ENCODE measurements around the gene ZNF48.
A peak's percentile ranks its signal among the peaks of the same experiment; 100 is the strongest.

ZNF48 gene

DNA sequence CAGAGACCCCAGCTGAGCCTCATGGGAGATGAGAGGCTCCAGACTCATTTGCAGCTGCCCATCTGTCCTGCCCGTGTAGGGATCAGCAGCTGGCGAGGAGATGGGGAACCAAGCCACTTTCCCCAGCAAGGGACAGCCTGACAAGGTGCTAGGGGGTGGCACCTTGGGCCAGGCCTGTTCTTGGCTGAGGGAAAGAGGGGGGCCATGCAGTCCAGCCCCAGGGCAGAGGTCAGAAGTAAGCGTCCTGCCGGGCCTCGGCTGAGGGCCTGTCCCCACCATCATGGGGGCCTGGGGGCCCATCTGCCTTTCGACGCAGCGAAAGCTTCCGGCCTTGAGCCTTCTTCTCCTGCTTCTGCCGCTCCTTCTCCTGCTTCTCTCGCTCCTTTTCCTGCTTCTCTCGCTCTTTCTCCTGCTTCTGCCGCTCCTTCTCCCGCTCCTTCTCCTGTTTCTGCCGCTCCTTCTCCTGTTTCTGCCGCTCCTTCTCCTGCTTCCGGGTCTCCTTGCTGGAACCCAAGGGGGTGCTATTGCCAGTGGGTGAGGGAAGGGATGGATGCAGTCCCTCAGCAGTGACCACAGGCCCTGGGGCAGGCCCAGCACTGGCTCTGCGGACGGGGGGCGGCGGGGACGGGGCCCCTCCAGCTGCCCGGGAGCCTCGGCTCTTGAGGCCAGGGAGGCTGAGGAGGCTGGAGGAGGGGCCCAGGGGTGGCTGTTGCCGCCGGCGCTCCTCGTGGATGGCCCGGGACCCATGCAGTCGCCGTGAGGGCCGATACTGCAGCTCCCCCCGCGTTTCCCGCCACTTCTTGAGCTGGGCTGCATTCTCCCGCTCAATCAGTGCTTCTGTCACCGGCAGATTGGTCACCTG, 37.3 kb upstream of the ZNF48 start:
- Histone ChIP-seq H3K27me3 (ENCODE audit: insufficient read depth, low read length) (no peaks in the 10 kb centered on the region), H3K79me2 (ENCODE audit: insufficient read depth, low read length) (peaks cover 10% of the 10 kb centered on the region; the same call in 1 of the 2 replicates), H3K4me1 (ENCODE audit: insufficient read depth, low read length, severe bottlenecking) (peaks cover 34% of the 10 kb centered on the region), H2AFZ (ENCODE audit: low read length) (no peak overlapping the region), H3K4me3 (ENCODE audit: low read depth, low read length, poor library complexity, severe bottlenecking) (no peak overlapping the region), H3K27ac (ENCODE audit: low read depth, low read length, poor library complexity, severe bottlenecking) (peak overlapping the region; percentile 71), H3K9me2 (ENCODE audit: low read depth, low read length) (no peaks in the 10 kb centered on the region), H3K9ac (ENCODE audit: low read length) (no peak overlapping the region), H3K36me3 (ENCODE audit: insufficient read depth, low read length) (peaks cover 68% of the 10 kb centered on the region), H3K9me3 (ENCODE audit: low read length) (no peaks in the 10 kb centered on the region), H4K20me1 (ENCODE audit: insufficient read depth, low read length) (no peaks in the 10 kb centered on the region), H3K4me2 (ENCODE audit: low read length) (no peak overlapping the region), H3F3A (ENCODE audit: insufficient read depth, low read length) (no peaks in the 10 kb centered on the region)
- TF ChIP-seq, protein P1, sequence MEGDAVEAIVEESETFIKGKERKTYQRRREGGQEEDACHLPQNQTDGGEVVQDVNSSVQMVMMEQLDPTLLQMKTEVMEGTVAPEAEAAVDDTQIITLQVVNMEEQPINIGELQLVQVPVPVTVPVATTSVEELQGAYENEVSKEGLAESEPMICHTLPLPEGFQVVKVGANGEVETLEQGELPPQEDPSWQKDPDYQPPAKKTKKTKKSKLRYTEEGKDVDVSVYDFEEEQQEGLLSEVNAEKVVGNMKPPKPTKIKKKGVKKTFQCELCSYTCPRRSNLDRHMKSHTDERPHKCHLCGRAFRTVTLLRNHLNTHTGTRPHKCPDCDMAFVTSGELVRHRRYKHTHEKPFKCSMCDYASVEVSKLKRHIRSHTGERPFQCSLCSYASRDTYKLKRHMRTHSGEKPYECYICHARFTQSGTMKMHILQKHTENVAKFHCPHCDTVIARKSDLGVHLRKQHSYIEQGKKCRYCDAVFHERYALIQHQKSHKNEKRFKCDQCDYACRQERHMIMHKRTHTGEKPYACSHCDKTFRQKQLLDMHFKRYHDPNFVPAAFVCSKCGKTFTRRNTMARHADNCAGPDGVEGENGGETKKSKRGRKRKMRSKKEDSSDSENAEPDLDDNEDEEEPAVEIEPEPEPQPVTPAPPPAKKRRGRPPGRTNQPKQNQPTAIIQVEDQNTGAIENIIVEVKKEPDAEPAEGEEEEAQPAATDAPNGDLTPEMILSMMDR (IDR thresholded peaks at IDR 0.05; ENCODE audit: low read length): no peak
- no peak for TF ChIP-seq EZH2 (IDR thresholded peaks at IDR 0.05; ENCODE audit: borderline replicate concordance, low read length)

DNA sequence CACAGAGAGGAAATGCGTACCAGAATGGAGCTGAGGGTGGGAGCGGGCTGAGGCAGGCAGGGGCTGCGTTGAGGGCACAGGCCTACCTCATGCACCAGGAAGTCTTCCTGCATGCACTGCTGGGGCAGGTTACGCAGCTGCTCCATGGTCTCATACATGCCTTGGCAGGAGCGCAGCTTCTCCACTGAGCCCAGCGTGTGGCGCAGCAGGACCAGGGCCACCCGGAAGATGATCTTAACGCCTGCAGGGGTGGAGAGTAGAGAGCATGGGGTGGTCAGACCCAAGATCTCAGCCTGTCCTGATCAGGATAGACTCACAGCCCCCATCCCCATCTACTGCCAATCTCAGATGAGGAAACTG, 36.7 kb upstream of the ZNF48 start:
- Histone ChIP-seq H3K27me3 (ENCODE audit: insufficient read depth, low read length) (no peaks in the 10 kb centered on the region), H2AFZ (ENCODE audit: low read length) (no peak overlapping the region), H3F3A (ENCODE audit: insufficient read depth, low read length) (no peaks in the 10 kb centered on the region), H3K9me2 (ENCODE audit: low read depth, low read length) (no peaks in the 10 kb centered on the region), H4K20me1 (ENCODE audit: insufficient read depth, low read length) (no peaks in the 10 kb centered on the region), H3K4me1 (ENCODE audit: insufficient read depth, low read length, severe bottlenecking) (peaks cover 27% of the 10 kb centered on the region), H3K9me3 (ENCODE audit: low read length) (no peaks in the 10 kb centered on the region), H3K79me2 (ENCODE audit: insufficient read depth, low read length) (peaks cover 10% of the 10 kb centered on the region; the same call in 1 of the 2 replicates), H3K27ac (ENCODE audit: low read depth, low read length, poor library complexity, severe bottlenecking) (no peak overlapping the region), H3K4me2 (ENCODE audit: low read length) (no peak overlapping the region), H3K9ac (ENCODE audit: low read length) (no peak overlapping the region), H3K4me3 (ENCODE audit: low read depth, low read length, poor library complexity, severe bottlenecking) (no peak overlapping the region), H3K36me3 (ENCODE audit: insufficient read depth, low read length) (peaks cover 67% of the 10 kb centered on the region)
- TF ChIP-seq, protein P1 (IDR thresholded peaks at IDR 0.05; ENCODE audit: low read length): no peak
- TF ChIP-seq EZH2 (IDR thresholded peaks at IDR 0.05; ENCODE audit: borderline replicate concordance, low read length): no peak

DNA sequence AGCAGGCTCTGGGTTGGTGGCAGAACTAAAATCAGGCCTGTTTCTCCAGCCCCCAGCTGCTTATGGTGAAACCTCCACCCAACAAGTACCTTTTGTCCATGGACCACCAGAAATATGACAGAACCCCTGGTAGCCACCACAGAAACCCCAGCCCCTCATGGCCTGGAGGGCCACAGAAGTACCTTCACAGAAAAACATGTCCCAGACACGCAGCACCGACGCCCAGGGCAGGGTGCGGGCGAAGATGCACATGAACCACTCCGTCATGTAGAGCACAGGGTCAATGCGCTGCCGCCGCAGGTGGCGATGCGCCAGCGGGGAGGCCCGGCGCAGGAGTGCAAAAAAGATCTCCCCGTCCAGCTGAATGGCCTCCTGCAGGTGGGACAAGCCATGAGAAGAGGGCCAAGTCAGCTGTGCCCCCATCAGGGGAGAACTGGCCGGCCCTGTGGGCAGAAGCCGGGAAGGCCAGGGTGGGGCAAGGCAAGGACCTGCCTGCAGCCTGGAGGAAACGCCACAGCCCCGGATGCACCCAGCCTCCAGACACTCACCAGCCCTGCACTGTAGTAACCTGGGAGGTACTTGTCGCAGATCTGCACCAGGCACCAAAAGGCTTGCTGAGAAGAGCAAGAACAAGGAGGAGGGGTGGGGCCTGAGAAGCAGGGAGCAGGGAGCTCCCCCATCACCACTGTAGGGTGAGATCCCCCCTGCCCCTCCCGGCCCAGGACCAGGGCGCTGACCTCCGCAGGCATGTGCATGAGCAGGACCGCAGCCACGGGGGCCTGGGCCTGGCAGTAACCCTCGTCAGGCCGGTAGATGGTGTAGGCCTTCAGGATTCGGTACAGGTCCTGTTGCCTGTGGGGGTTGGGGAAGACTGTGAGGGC, 36.0 kb upstream of the ZNF48 start:
- no peak for TF ChIP-seq EZH2 (IDR thresholded peaks at IDR 0.05; ENCODE audit: borderline replicate concordance, low read length)
- TF ChIP-seq, protein P1 (IDR thresholded peaks at IDR 0.05; ENCODE audit: low read length): no peak
- peaks cover 21% of the 10 kb centered on the region for H3K4me1 ChIP-seq (ENCODE audit: insufficient read depth, low read length, severe bottlenecking)
- no peak overlapping the region for H3K4me2 ChIP-seq (ENCODE audit: low read length)
- H3K36me3 ChIP-seq (ENCODE audit: insufficient read depth, low read length): peaks cover 70% of the 10 kb centered on the region
- H3K79me2 ChIP-seq (ENCODE audit: insufficient read depth, low read length): peaks cover 5% of the 10 kb centered on the region; the same call in 1 of the 2 replicates
- no peak overlapping the region for H3K27ac ChIP-seq (ENCODE audit: low read depth, low read length, poor library complexity, severe bottlenecking)
- no peak overlapping the region for H3K9ac ChIP-seq (ENCODE audit: low read length)
- H4K20me1 ChIP-seq (ENCODE audit: insufficient read depth, low read length): no peaks in the 10 kb centered on the region
- no peak overlapping the region for H3K4me3 ChIP-seq (ENCODE audit: low read depth, low read length, poor library complexity, severe bottlenecking)
- no peaks in the 10 kb centered on the region for H3K9me3 ChIP-seq (ENCODE audit: low read length)
- no peaks in the 10 kb centered on the region for H3F3A ChIP-seq (ENCODE audit: insufficient read depth, low read length)
- no peaks in the 10 kb centered on the region for H3K27me3 ChIP-seq (ENCODE audit: insufficient read depth, low read length)
- no peak overlapping the region for H2AFZ ChIP-seq (ENCODE audit: low read length)
- no peaks in the 10 kb centered on the region for H3K9me2 ChIP-seq (ENCODE audit: low read depth, low read length)
